HG02852 (cell line): Measurements from ENCODE around the gene TMEM88.
A peak's percentile ranks its signal among the peaks of the same experiment; 100 is the strongest.

Experiments
- ATAC-seq: cut with Tn5 transposase; IDR thresholded peaks from one replicate; pipeline ENCODE4 v1.9.1; 2021; ENCODE audit warnings: mild to moderate bottlenecking, moderate library complexity; ENCODE audit not compliant: unreplicated experiment

TMEM88 gene

DNA sequence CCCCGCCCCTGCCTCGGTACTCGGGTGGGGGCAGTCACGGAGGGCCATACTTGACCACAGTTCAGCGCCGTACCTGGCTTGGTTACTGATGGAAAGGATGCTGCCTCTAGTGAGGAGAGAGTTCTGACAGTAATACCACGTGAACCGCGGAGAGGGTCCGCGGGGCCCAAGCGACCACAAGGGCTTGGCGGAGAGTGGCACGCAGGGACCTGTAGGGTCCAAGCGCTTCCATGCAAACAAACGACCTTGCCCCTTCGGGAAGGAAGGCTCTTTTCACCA, 11.7 kb upstream of the TMEM88 start:
- no peak for ATAC-seq

DNA sequence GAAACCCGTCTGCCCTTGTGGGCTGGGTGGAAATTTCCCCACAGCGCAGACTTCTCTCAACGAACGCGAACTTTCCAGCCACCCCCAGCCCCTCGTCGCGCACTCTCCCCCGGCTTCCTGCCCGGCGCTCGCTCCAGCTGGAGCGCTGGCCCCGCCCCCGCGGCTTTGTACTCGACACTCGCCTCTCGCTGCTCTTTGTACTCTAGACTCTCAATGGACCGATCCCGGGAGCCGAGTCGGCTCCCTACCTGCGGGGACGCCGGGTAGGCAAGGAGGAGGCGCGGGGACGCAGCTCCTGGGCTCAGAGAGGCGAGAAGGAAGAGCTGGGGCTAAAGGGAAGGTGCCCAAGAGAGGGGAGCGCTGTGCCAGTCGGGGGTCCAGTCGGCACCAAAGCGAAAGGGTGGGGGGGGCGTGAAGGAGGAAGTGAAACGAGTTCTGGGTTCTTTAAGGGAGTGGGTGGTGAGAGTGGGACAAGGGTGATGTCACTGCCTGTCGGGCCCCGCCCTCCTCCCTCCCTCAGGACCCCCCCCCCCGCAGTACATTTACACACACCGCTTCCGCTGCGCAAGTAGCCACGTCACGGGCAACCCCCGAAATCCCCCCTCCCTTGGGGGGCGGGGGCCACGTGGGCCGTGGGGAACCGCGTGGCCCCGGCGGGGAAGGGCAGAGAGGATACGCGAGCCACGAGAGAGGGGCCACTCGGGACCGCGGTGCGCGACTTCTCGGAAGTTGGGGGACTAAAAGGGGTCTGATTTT, 11.2 kb upstream of the TMEM88 start:
- ATAC-seq: peak; percentile 29

DNA sequence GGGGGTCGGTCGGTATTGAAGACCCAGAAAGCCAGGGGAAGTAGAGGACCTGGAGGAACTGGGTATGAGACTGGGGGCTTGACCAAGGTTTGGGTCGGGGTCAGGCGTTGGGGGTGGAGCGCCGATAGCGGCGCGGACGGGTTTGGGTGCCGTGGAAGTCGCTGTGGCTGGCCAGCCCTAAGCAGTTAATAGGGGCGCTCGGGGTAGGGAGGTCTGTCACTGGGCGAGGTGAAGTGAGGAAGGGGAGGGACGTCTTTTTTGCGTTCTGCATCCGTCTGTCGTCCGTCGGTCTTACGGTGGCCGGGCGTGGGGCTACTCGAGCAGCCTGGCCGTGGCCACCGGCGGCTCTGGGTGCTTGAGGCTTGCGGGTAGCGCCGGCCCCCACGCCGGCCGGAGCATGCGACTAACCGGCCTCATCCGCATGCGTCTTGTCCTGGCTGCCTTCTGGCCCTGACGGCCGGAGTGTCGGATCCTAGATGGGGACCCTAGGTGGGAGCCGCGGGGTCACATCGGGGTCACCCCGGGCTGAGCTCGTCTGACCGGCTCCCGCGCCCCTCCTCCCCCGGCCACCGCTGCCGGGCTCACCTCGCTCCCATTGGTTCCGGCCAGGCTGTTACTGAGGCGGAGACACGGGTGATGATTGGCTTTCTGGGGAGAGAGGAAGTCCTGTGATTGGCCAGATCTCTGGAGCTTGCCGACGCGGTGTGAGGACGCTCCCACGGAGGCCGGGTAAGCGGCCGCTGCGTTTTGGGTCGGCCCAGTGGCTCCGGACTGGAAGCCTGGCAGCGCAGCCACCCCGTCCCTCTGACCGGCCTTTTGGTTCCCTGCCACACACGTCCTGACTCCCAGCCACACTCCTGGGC, 10.3 kb upstream of the TMEM88 start:
- peak; percentile 51 for ATAC-seq

DNA sequence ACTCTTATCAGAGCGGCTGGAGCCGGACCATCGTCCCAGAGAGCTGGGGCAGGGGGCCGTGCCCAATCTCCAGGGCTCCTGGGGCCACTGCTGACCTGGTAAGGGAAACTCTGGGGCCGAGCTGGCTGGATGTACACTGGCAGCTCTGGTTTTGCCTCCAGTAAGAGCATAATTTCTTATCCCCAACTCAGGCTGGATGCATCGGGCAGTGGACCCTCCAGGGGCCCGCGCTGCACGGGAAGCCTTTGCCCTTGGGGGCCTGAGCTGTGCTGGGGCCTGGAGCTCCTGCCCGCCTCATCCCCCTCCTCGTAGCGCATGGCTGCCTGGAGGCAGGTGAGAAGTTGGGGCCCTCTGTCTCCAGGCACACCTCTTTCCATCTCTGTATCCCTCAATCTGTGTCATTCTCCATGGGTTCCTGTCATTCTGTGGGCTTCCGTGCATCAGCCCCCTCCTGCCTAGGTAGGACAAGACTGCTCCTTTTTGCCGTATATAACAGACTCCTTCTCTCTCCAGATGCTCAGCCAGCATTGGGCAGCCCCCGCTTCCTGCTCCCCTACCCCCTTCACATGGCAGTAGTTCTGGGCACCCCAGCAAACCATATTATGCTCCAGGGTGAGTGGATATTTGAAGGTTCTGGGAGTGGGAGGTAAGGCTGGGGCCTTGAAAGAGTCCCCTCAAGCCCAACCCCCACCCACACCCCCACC, 9.4 kb upstream of the TMEM88 start:
- ATAC-seq: no peak

DNA sequence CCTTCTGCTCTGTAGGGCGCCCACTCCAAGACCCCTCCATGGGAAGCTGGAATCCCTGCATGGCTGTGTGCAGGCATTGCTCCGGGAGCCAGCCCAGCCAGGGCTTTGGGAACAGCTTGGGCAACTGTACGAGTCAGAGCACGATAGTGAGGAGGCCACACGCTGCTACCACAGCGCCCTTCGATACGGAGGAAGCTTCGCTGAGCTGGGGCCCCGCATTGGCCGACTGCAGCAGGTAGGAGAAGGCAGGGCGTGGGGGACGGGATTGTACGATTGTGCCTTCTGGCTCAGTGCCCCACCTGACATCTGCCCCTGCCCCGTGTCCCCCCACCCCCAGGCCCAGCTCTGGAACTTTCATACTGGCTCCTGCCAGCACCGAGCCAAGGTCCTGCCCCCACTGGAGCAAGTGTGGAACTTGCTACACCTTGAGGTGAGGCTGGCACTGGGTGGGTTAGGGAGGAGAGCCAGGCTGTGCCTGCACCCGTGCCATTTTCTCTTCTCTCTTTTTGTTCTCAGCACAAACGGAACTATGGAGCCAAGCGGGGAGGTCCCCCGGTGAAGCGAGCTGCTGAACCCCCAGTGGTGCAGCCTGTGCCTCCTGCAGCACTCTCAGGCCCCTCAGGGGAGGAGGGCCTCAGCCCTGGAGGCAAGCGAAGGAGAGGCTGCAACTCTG, 8.7 kb upstream of the TMEM88 start:
- ATAC-seq: no peak

DNA sequence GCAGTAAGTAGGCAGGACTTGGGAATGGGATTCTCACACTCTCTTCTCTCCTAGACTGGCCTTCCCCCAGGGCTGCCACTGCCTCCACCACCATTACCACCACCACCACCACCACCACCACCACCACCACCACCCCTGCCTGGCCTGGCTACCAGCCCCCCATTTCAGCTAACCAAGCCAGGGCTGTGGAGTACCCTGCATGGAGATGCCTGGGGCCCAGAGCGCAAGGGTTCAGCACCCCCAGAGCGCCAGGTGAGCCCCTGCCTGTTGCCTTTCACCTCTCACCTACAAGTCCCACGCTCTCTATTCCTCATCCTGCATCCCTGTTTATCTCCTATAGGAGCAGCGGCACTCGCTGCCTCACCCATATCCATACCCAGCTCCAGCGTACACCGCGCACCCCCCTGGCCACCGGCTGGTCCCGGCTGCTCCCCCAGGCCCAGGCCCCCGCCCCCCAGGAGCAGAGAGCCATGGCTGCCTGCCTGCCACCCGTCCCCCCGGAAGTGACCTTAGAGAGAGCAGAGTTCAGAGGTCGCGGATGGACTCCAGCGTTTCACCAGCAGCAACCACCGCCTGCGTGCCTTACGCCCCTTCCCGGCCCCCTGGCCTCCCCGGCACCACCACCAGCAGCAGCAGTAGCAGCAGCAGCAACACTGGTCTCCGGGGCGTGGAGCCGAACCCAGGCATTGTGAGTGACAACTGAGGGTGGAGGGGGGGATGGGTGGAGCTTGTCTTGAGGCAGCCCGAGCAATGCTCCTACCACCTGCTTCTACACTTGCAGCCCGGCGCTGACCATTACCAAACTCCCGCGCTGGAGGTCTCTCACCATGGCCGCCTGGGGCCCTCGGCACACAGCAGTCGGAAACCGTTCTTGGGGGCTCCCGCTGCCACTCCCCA, 7.9 kb upstream of the TMEM88 start:
- ATAC-seq: no peak

DNA sequence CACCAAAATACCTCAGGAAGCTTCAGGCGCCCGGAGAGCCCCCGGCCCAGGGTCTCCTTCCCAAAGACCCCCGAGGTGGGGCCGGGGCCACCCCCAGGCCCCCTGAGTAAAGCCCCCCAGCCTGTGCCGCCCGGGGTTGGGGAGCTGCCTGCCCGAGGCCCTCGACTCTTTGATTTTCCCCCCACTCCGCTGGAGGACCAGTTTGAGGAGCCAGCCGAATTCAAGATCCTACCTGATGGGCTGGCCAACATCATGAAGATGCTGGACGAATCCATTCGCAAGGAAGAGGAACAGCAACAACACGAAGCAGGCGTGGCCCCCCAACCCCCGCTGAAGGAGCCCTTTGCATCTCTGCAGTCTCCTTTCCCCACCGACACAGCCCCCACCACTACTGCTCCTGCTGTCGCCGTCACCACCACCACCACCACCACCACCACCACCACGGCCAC, 6.7 kb upstream of the TMEM88 start:
- no peak for ATAC-seq

DNA sequence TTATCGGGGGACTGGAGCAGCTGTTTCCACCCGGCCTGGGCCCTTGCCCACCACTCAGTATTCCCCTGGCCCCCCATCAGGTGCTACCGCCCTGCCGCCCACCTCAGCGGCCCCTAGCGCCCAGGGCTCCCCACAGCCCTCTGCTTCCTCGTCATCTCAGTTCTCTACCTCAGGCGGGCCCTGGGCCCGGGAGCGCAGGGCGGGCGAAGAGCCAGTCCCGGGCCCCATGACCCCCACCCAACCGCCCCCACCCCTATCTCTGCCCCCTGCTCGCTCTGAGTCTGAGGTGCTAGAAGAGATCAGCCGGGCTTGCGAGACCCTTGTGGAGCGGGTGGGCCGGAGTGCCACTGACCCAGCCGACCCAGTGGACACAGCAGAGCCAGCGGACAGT, 6.1 kb upstream of the TMEM88 start:
- ATAC-seq: no peak

DNA sequence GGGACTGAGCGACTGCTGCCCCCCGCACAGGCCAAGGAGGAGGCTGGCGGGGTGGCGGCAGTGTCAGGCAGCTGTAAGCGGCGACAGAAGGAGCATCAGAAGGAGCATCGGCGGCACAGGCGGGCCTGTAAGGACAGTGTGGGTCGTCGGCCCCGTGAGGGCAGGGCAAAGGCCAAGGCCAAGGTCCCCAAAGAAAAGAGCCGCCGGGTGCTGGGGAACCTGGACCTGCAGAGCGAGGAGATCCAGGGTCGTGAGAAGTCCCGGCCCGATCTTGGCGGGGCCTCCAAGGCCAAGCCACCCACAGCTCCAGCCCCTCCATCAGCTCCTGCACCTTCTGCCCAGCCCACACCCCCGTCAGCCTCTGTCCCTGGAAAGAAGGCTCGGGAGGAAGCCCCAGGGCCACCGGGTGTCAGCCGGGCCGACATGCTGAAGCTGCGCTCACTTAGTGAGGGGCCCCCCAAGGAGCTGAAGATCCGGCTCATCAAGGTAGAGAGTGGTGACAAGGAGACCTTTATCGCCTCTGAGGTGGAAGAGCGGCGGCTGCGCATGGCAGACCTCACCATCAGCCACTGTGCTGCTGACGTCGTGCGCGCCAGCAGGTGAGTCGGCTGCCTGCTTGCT, 5.6 kb upstream of the TMEM88 start:
- no peak for ATAC-seq

DNA sequence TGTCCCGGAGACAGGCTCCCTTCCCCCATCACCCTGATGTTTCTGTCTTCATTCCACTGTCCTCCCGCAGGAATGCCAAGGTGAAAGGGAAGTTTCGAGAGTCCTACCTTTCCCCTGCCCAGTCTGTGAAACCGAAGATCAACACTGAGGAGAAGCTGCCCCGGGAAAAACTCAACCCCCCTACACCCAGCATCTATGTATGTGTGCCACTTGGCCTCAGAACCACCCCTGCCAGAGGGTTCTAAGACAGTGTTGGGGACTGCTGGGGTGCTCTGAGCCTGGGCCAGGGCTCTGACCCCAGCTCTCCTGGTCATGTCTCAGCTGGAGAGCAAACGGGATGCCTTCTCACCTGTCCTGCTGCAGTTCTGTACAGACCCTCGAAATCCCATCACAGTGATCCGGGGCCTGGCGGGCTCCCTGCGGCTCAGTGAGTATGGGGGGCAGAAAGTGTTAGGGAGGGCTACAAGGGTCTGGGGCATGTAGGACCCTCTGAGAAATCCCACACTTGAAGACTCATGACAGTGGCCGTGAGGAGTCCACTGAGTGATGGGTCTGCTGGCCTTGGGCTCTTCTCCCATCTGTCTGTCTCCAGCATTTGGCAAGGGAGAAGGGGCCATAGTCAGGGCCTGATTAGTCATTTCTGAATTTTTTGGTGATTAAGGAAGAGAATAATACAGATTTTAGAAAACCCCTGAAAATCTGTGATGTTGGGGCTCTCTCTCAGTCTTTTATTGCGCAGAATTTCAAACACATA, 4.9 kb upstream of the TMEM88 start:
- ATAC-seq: no peak

DNA sequence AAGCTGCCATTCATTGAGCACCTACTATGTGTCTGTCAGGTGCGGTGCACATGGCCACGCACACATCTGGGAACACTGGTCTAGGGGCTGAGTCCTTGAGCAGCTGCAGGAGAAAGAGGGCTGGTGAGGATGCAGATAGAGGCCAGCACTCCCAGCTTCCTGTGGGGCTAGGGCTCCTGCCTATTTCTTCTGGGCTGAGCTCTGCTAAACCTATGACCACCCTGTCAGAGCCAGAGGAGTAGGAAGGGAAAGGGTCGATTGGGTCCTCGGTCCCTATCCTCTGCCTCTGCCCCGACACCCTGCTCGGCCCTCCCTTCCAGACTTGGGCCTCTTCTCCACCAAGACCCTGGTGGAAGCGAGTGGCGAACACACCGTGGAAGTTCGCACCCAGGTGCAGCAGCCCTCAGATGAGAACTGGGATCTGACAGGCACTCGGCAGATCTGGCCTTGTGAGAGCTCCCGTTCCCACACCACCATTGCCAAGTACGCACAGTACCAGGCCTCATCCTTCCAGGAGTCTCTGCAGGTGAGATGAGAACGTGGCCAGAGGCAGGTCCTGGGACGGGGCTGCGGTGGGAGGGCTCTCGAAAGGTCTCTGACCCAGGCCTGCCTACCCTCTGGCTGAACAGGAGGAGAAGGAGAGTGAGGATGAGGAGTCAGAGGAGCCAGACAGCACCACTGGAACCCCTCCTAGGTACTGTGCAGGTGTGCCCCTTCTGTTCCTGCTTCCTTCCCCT, 4.0 kb upstream of the TMEM88 start:
- no peak for ATAC-seq

DNA sequence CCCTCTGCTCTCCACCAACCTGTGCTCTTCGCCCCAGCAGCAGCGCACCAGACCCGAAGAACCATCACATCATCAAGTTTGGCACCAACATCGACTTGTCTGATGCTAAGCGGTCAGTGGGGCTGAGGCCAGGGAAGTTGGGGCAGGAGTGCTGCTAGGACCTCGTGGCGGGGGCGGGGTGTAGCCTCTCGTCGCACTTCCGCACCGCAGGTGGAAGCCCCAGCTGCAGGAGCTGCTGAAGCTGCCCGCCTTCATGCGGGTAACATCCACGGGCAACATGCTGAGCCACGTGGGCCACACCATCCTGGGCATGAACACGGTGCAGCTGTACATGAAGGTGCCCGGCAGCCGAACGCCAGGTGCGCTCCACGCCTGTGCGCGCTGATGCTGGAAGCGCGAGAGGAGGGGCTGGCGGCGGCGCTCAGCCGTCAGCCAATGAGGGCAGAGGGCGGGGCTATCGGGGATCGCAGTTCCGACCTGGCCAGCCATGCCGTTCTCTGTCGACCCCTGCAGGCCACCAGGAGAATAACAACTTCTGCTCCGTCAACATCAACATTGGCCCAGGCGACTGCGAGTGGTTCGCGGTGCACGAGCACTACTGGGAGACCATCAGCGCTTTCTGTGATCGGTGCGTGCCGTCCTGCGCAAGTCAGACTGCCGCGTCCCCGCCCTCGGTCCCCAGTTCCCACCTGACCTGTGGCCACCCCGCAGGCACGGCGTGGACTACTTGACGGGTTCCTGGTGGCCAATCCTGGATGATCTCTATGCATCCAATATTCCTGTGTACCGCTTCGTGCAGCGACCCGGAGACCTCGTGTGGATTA, 3.2 kb upstream of the TMEM88 start:
- peak; percentile 70 for ATAC-seq

DNA sequence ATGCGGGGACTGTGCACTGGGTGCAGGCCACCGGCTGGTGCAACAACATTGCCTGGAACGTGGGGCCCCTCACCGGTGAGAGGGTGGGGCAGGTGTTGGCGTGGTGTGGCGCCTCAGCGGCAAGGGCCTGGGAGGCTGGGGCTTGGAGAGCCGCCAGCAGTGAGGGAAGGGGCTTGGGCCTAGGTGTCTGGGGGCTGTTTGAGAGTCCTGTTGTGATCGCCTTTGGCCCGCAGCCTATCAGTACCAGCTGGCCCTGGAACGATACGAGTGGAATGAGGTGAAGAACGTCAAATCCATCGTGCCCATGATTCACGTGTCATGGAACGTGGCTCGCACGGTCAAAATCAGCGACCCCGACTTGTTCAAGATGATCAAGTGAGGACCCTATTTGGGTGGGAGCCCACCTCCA, 2.6 kb upstream of the TMEM88 start:
- no peak for ATAC-seq

DNA sequence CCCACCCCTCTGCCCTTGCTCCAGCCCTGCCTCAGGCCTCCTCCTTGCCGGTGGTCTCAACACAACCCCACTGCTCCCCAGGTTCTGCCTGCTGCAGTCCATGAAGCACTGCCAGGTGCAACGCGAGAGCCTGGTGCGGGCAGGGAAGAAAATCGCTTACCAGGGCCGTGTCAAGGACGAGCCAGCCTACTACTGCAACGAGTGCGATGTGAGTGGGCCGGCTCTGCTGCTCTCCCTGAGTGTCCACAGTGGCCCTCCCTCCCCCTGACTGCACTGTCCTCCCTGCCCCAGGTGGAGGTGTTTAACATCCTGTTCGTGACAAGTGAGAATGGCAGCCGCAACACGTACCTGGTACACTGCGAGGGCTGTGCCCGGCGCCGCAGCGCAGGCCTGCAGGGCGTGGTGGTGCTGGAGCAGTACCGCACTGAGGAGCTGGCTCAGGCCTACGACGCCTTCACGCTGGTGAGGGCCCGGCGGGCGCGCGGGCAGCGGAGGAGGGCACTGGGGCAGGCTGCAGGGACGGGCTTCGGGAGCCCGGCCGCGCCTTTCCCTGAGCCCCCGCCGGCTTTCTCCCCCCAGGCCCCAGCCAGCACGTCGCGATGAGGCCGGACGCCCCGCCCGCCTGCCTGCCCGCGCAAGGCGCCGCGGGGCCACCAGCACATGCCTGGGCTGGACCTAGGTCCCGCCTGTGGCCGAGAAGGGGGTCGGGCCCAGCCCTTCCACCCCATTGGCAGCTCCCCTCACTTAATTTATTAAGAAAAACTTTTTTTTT, 1.8 kb upstream of the TMEM88 start:
- no peak for ATAC-seq

DNA sequence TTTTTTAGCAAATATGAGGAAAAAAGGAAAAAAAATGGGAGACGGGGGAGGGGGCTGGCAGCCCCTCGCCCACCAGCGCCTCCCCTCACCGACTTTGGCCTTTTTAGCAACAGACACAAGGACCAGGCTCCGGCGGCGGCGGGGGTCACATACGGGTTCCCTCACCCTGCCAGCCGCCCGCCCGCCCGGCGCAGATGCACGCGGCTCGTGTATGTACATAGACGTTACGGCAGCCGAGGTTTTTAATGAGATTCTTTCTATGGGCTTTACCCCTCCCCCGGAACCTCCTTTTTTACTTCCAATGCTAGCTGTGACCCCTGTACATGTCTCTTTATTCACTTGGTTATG, 1.2 kb upstream of the TMEM88 start:
- ATAC-seq: no peak

DNA sequence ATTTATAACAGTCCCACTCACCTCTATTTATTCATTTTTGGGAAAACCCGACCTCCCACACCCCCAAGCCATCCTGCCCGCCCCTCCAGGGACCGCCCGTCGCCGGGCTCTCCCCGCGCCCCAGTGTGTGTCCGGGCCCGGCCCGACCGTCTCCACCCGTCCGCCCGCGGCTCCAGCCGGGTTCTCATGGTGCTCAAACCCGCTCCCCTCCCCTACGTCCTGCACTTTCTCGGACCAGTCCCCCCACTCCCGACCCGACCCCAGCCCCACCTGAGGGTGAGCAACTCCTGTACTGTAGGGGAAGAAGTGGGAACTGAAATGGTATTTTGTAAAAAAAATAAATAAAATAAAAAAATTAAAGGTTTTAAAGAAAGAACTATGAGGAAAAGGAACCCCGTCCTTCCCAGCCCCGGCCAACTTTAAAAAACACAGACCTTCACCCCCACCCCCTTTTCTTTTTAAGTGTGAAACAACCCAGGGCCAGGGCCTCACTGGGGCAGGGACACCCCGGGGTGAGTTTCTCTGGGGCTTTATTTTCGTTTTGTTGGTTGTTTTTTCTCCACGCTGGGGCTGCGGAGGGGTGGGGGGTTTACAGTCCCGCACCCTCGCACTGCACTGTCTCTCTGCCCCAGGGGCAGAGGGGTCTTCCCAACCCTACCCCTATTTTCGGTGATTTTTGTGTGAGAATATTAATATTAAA, 638 bp upstream of the TMEM88 start:
- no peak for ATAC-seq
